ENCODE data around the gene CD6.

CD6 gene

DNA sequence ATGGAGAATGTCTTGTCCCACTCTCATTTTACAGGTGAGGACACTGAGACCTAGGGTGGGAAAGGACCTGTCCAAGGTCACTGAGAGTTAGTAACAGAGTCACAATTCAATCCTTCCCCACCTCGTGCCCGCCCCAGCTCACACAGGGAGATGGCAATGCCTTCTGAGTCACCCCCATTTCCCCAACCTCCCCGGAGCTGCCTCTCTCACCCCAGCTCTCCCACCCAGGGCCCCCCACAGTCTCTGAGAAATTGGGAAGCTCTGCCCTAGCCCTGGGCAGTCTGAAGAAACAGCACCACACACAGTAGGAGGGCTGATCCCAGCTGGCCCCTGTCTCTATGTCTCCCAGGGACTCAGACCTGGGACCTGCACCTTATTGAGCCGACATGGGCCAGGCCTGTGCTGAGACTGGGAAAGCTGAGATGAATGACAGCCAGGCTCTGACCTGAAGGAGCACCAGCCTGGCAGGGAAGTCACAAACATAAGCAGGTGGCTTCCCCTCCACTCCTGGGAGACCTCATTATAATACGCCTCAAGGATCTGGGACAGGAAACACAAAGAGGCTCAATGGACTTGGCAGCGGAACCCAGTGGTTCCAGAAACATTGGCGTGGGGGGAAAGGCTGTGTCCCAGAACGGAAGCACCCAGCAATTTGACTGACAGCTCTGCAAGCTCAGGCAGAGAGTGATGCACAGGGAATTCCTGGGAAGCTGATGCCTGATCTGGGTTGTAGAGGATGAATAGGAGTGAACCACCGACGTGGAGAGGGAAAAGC lies 51.0 kb downstream of the CD6 start:
- H3K27ac ChIP-seq (replicated peaks; ENCODE audit: low read length), result no peak overlapping the region
- H3K4me1 ChIP-seq (ENCODE audit: control insufficient read depth in 2 of 2, insufficient read depth in 1 of 2, low read depth in 1 of 2, low read length in 2 of 2), result peaks cover 9 to 13% of the 10 kb centered on the region in 2 donors
- H4K91ac ChIP-seq (ENCODE audit: low read depth, low read length, poor library complexity), result no peak overlapping the region
- peak overlapping the region; percentile 38 for H2BK15ac ChIP-seq (ENCODE audit: low read length)
- no peak overlapping the region for H3K9ac ChIP-seq (ENCODE audit: low read depth, low read length, poor library complexity)
- no peak overlapping the region for H3K14ac ChIP-seq (ENCODE audit: low read length)
- no peak overlapping the region for H2BK12ac ChIP-seq (ENCODE audit: low read length)
- no peak for DNase-seq (ENCODE audit: low spot score)
- H3K9me3 ChIP-seq (replicated peaks in 1 of 2; ENCODE audit: control insufficient read depth in 2 of 2, insufficient read depth in 1 of 2, low read depth in 1 of 2, low read length in 2 of 2), result no peaks in the 10 kb centered on the region
- H2BK120ac ChIP-seq (ENCODE audit: low read depth, low read length), result no peak overlapping the region
- no peak overlapping the region for H2BK5ac ChIP-seq (ENCODE audit: low read length)
- H3K18ac ChIP-seq (ENCODE audit: low read length), result no peak overlapping the region
- no peak overlapping the region for H2AFZ ChIP-seq (ENCODE audit: low read length)
- H3K4ac ChIP-seq (ENCODE audit: low read length), result no peak overlapping the region
- H3K36me3 ChIP-seq (replicated peaks in 1 of 2; ENCODE audit: control insufficient read depth in 2 of 2, insufficient read depth in 2 of 2, low read length in 2 of 2), result no peaks in the 10 kb centered on the region
- H3K79me1 ChIP-seq (ENCODE audit: low read depth, low read length), result no peaks in the 10 kb centered on the region
- no peak overlapping the region for H4K8ac ChIP-seq (ENCODE audit: low read depth, low read length)
- no peak overlapping the region for H3K4me3 ChIP-seq (ENCODE audit: low read length in 2 of 2)
- no peak overlapping the region for H3K4me2 ChIP-seq (ENCODE audit: insufficient read depth, low read length, poor library complexity, severe bottlenecking)
- peaks cover 0 to 39% (median 0%) of the 10 kb centered on the region in 3 experiments for H3K27me3 ChIP-seq (ENCODE audit: control insufficient read depth in 3 of 3, insufficient read depth in 3 of 3, low read depth in 1 of 3, low read length in 3 of 3)
- peak overlapping the region; percentile 8 for H3K23ac ChIP-seq (ENCODE audit: low read depth, low read length, poor library complexity)
- H2AK5ac ChIP-seq (ENCODE audit: low read depth, low read length), result peak overlapping the region; percentile 32
- WGBS, 2 donors (ENCODE audit: extremely low coverage in 2 of 2, insufficient read length in 2 of 2, insufficient replicate concordance in 1 of 2), result no CpG with 5 or more reads among the region's 10 CpGs

DNA sequence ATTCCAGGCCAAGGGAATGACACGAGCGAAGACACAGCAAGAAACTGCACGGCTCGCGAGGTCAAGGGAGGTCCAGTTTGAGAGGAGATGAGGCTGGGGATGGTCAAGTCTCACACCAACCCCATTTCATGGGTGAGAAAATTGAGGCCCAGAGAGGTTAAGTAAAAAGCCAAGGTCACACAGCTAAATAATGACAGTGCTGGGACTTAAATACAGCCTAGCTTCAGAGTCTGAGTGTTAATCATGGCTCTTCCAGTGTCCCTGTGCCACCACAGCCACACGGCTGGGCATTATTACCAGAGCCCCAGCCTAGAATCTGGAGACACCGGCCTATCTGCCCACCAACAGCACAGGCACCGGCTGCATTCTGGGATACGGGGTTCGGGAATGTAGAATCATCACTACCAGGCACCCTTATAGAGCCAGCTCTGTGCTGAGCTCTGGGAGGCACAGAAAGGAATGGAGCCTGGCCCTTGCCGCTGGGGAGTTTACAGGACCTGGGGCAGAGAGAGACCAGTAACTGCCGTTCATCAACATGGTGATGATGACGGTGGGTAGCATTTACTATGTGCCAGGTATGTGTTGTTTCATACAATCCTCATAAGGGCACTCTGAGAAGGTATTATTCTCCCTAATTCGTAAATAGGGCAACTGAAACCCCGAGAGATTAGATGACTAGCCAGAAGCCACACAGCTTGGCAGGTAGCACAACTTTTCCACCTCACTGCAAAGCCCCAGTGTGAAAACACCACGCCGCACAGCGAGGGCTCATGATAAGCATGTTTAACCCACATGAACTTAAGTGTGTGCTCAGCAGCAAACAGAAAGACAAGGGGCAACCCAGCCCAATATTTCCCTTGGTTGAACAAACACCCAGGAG lies 51.8 kb downstream of the CD6 start:
- H3K4ac ChIP-seq (ENCODE audit: low read length), result no peak overlapping the region
- peak overlapping the region; percentile 48 for H3K18ac ChIP-seq (ENCODE audit: low read length)
- DNase-seq (ENCODE audit: low spot score), result no peak
- no peak overlapping the region for H2BK120ac ChIP-seq (ENCODE audit: low read depth, low read length)
- no peak overlapping the region for H4K91ac ChIP-seq (ENCODE audit: low read depth, low read length, poor library complexity)
- H3K9ac ChIP-seq (ENCODE audit: low read depth, low read length, poor library complexity), result no peak overlapping the region
- WGBS, 2 donors (ENCODE audit: extremely low coverage in 2 of 2, insufficient read length in 2 of 2, insufficient replicate concordance in 1 of 2), result no CpG with 5 or more reads among the region's 18 CpGs
- H2AK5ac ChIP-seq (ENCODE audit: low read depth, low read length), result no peak overlapping the region
- H3K14ac ChIP-seq (ENCODE audit: low read length), result no peak overlapping the region
- H2BK5ac ChIP-seq (ENCODE audit: low read length), result no peak overlapping the region
- no peak overlapping the region for H3K4me3 ChIP-seq (ENCODE audit: low read length in 2 of 2)
- peaks cover 9 to 13% of the 10 kb centered on the region in 2 donors for H3K4me1 ChIP-seq (ENCODE audit: control insufficient read depth in 2 of 2, insufficient read depth in 1 of 2, low read depth in 1 of 2, low read length in 2 of 2)
- no peak overlapping the region for H2BK12ac ChIP-seq (ENCODE audit: low read length)
- H3K9me3 ChIP-seq (replicated peaks in 1 of 2; ENCODE audit: control insufficient read depth in 2 of 2, insufficient read depth in 1 of 2, low read depth in 1 of 2, low read length in 2 of 2), result no peaks in the 10 kb centered on the region
- peak overlapping the region; percentile 38 for H2BK15ac ChIP-seq (ENCODE audit: low read length)
- H3K36me3 ChIP-seq (replicated peaks in 1 of 2; ENCODE audit: control insufficient read depth in 2 of 2, insufficient read depth in 2 of 2, low read length in 2 of 2), result no peaks in the 10 kb centered on the region
- H3K4me2 ChIP-seq (ENCODE audit: insufficient read depth, low read length, poor library complexity, severe bottlenecking), result no peak overlapping the region
- H4K8ac ChIP-seq (ENCODE audit: low read depth, low read length), result no peak overlapping the region
- H2AFZ ChIP-seq (ENCODE audit: low read length), result peak overlapping the region; percentile 15
- peaks cover 0 to 45% (median 0%) of the 10 kb centered on the region in 3 experiments for H3K27me3 ChIP-seq (ENCODE audit: control insufficient read depth in 3 of 3, insufficient read depth in 3 of 3, low read depth in 1 of 3, low read length in 3 of 3)
- no peak overlapping the region for H3K27ac ChIP-seq (replicated peaks; ENCODE audit: low read length)
- H3K23ac ChIP-seq (ENCODE audit: low read depth, low read length, poor library complexity), result no peak overlapping the region
- H3K79me1 ChIP-seq (ENCODE audit: low read depth, low read length), result no peaks in the 10 kb centered on the region

GRCh38 chr11:61023966-61024295 lies 52.5 kb downstream of the CD6 start:
- no peak overlapping the region for H3K27ac ChIP-seq (replicated peaks; ENCODE audit: low read length)
- H2BK12ac ChIP-seq (ENCODE audit: low read length), result no peak overlapping the region
- no peak overlapping the region for H3K4me2 ChIP-seq (ENCODE audit: insufficient read depth, low read length, poor library complexity, severe bottlenecking)
- no peak overlapping the region for H2BK5ac ChIP-seq (ENCODE audit: low read length)
- H2AK5ac ChIP-seq (ENCODE audit: low read depth, low read length), result no peak overlapping the region
- peaks cover 9 to 11% of the 10 kb centered on the region in 2 donors for H3K4me1 ChIP-seq (ENCODE audit: control insufficient read depth in 2 of 2, insufficient read depth in 1 of 2, low read depth in 1 of 2, low read length in 2 of 2)
- peak overlapping the region; percentile 58 for H3K14ac ChIP-seq (ENCODE audit: low read length)
- WGBS, 2 donors (ENCODE audit: extremely low coverage in 2 of 2, insufficient read length in 2 of 2, insufficient replicate concordance in 1 of 2), result no CpG with 5 or more reads among the region's 5 CpGs
- peak overlapping the region; percentile 15 for H2AFZ ChIP-seq (ENCODE audit: low read length)
- no peak overlapping the region for H3K4ac ChIP-seq (ENCODE audit: low read length)
- no peak overlapping the region for H2BK120ac ChIP-seq (ENCODE audit: low read depth, low read length)
- H3K36me3 ChIP-seq (replicated peaks in 1 of 2; ENCODE audit: control insufficient read depth in 2 of 2, insufficient read depth in 2 of 2, low read length in 2 of 2), result no peaks in the 10 kb centered on the region
- H2BK15ac ChIP-seq (ENCODE audit: low read length), result no peak overlapping the region
- peaks cover 0 to 45% (median 0%) of the 10 kb centered on the region in 3 experiments for H3K27me3 ChIP-seq (ENCODE audit: control insufficient read depth in 3 of 3, insufficient read depth in 3 of 3, low read depth in 1 of 3, low read length in 3 of 3)
- no peak overlapping the region for H3K4me3 ChIP-seq (ENCODE audit: low read length in 2 of 2)
- no peak overlapping the region for H4K91ac ChIP-seq (ENCODE audit: low read depth, low read length, poor library complexity)
- H3K23ac ChIP-seq (ENCODE audit: low read depth, low read length, poor library complexity), result no peak overlapping the region
- no peak overlapping the region for H3K9ac ChIP-seq (ENCODE audit: low read depth, low read length, poor library complexity)
- no peaks in the 10 kb centered on the region for H3K9me3 ChIP-seq (replicated peaks in 1 of 2; ENCODE audit: control insufficient read depth in 2 of 2, insufficient read depth in 1 of 2, low read depth in 1 of 2, low read length in 2 of 2)
- peak overlapping the region; percentile 48 for H3K18ac ChIP-seq (ENCODE audit: low read length)
- H3K79me1 ChIP-seq (ENCODE audit: low read depth, low read length), result no peaks in the 10 kb centered on the region
- no peak for DNase-seq (ENCODE audit: low spot score)
- no peak overlapping the region for H4K8ac ChIP-seq (ENCODE audit: low read depth, low read length)

Data from neuronal stem cell (in vitro differentiated cells).